HFF-Myc (cell line): Measurements from ENCODE around the gene TMEM132D.

ENCODE experiments used
- DNase-seq: peaks from one replicate; pipeline ENCODE4 v3.0.0-alpha.2; 2011; ENCODE audit warnings: low read depth; ENCODE audit errors: extremely low read depth
- H3K4me3 ChIP-seq: replicated peaks from 2 replicates; pipeline ENCODE4 v1.5.1; 2011; ENCODE audit warnings: low read depth, mild to moderate bottlenecking, control low read depth, low read length
- CTCF ChIP-seq: IDR thresholded peaks from 2 replicates; pipeline ENCODE4 v1.5.1; 2012; ENCODE audit warnings: mild to moderate bottlenecking, low read depth, low read length, control low read depth; ENCODE audit errors: missing control alignments

TMEM132D gene

GRCh38 chr12:129481921-129482320, 421.9 kb downstream of the TMEM132D start:
- DNase-seq, result no peak
- TF ChIP-seq CTCF, result no peak
- H3K4me3 ChIP-seq, result no peak overlapping the region

- no peak overlapping the region for H3K4me3 ChIP-seq
- no peak for DNase-seq
- no peak for TF ChIP-seq CTCF
Measured at GRCh38 chr12:129470196-129470595, 433.6 kb downstream of the TMEM132D start.

- H3K4me3 ChIP-seq, result no peak overlapping the region
- TF ChIP-seq CTCF, result no peak
- no peak for DNase-seq
Measured at GRCh38 chr12:129467726-129468125, 436.1 kb downstream of the TMEM132D start.

- DNase-seq, result no peak
- TF ChIP-seq CTCF, result no peak
- no peak overlapping the region for H3K4me3 ChIP-seq
Measured at GRCh38 chr12:129467289-129467688, 436.5 kb downstream of the TMEM132D start.

GRCh38 chr12:129466499-129466898, 437.3 kb downstream of the TMEM132D start:
- no peak overlapping the region for H3K4me3 ChIP-seq
- TF ChIP-seq CTCF, result no peak
- DNase-seq, result no peak

- TF ChIP-seq CTCF, result no peak
Measured at GRCh38 chr12:129459886-129460285, 443.9 kb downstream of the TMEM132D start.

GRCh38 chr12:129446696-129447095, 457.1 kb downstream of the TMEM132D start:
- TF ChIP-seq CTCF, result no peak
- no peak overlapping the region for H3K4me3 ChIP-seq
- DNase-seq, result no peak

More at GRCh38 chr12:129459886-129460285, 443.9 kb downstream of the TMEM132D start:
- no peak for DNase-seq
- no peak overlapping the region for H3K4me3 ChIP-seq
